Karpas-422 (cell line): ENCODE data around the gene HRAS. TPM values are rescaled to one million over a fixed set of nuclear protein-coding genes. Genes with fewer than 3 reads are reported as not detected.
"Not testable (repeated sequence)": the region's sequence is repeated elsewhere in the genome, so short reads cannot be mapped to it uniquely, and the experiment has no call there.

ENCODE experiments used
- DNase-seq: peaks from one replicate; pipeline ENCODE4 v3.0.0-alpha.2; 2015
- H2AFZ ChIP-seq: fragments of 200-600 bp; sonication (generic); 2 replicates; pipeline ENCODE4 v1.6.1; 2014; ENCODE audit warnings: antibody characterized with exemption, low read length, mixed read lengths
- H3K27ac ChIP-seq: fragments of 200-600 bp; sonication (generic); 2 replicates; pipeline ENCODE4 v1.5.1; 2014; ENCODE audit warnings: mild to moderate bottlenecking, low read length, moderate library complexity
- H3K27me3 ChIP-seq: fragments of 200-600 bp; sonication (generic); 2 replicates; pipeline ENCODE4 v1.6.1; 2014; ENCODE audit warnings: low read length, mixed read lengths
- H3K36me3 ChIP-seq: fragments of 200-600 bp; sonication (generic); 2 replicates; pipeline ENCODE4 v1.6.1; 2014; ENCODE audit warnings: low read length, mixed read lengths; ENCODE audit not compliant: insufficient read depth
- H3K4me1 ChIP-seq: fragments of 200-600 bp; sonication (generic); 2 replicates; pipeline ENCODE4 v1.6.1; 2014; ENCODE audit warnings: mild to moderate bottlenecking, low read length, mixed read lengths
- H3K4me2 ChIP-seq: fragments of 200-600 bp; sonication (generic); 2 replicates; pipeline ENCODE4 v1.6.1; 2014; ENCODE audit warnings: low read length, low read depth, mild to moderate bottlenecking; ENCODE audit not compliant: poor library complexity, severe bottlenecking
- H3K4me3 ChIP-seq: fragments of 200-600 bp; sonication (generic); 2 replicates; pipeline ENCODE4 v1.5.1; 2014; ENCODE audit warnings: mild to moderate bottlenecking, antibody characterized with exemption, low read length, mixed read lengths
- H3K79me2 ChIP-seq: fragments of 200-600 bp; sonication (generic); 2 replicates; pipeline ENCODE4 v1.6.1; 2014; ENCODE audit warnings: mild to moderate bottlenecking, low read length, mixed read lengths
- H3K9ac ChIP-seq: fragments of 200-600 bp; sonication (generic); 2 replicates; pipeline ENCODE4 v1.6.0; 2014; ENCODE audit warnings: low read length
- H3K9me2 ChIP-seq: fragments of 200-600 bp; sonication (generic), shearing (Covaris generic); replicated peaks from 2 replicates; pipeline ENCODE4 v1.6.0; 2014; ENCODE audit warnings: mild to moderate bottlenecking, low read length, moderate library complexity; ENCODE audit not compliant: insufficient read depth
- H3K9me3 ChIP-seq: fragments of 300-700, 200-600 bp; sonication (generic); 2 replicates; pipeline ENCODE4 v1.6.1; 2014; ENCODE audit warnings: low read length, mixed read lengths
- H4K20me1 ChIP-seq: fragments of 200-600 bp; sonication (generic); 2 replicates; pipeline ENCODE4 v1.6.1; 2014; ENCODE audit warnings: mild to moderate bottlenecking, antibody characterized with exemption, low read length, low read depth; ENCODE audit not compliant: insufficient read depth
- total RNA-seq: library from RNA; depleted of rRNA; stranded (reverse); fragments of >200 nt; shearing (Covaris generic); gene quantifications from 2 replicates; pipeline ENCODE4 v1.2.3, GENCODE V29; 2014; ENCODE audit warnings: low replicate concordance

HRAS gene
- total RNA-seq, 1 experiment from 2014 or later: 8.5 TPM

DNA sequence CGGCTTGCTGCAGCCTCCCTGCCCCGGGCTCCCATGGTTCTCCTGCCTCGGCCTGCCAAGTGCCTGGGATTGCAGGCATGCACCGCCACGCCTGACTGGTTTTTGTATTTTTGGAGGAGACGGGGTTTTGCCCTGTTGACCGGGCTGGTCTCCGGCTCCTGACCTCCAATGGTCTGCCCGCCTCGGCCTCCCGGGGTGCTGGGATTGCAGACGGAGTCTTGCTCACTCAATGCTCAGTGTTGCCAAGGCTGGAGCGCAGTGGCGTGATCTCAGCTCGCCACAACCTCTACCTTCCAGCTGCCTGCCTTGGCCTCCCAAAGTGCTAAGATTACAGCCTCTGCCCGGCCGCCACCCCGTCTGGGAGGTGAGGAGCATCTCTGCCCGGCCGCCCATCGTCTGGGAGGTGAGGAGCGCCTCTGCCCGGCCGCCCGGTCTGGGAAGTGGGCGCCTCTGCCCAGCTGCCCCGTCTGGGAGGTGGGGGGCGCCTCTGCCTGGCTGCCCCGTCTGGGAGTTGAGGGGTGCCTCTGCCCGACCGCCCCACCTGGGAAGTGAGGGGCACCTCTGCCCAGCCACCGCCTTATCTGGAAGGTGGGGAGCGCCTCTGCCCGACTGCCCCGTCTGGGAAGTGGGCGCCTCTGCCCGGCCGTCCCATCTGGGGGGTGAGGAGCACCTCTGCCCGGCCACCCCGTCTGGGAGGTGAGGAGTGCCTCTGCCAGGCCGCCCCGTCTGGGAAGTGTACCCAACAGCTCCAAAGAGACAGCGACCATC lies 18.3 kb downstream of the HRAS start:
- H3K9me2 ChIP-seq, DNase-seq, H3K27ac ChIP-seq, H3K9me3 ChIP-seq, H3K36me3 ChIP-seq, H3K4me3 ChIP-seq, H3K79me2 ChIP-seq, H3K9ac ChIP-seq, H2AFZ ChIP-seq, H3K4me1 ChIP-seq, H4K20me1 ChIP-seq, H3K4me2 ChIP-seq, H3K27me3 ChIP-seq: not testable (repeated sequence)

DNA sequence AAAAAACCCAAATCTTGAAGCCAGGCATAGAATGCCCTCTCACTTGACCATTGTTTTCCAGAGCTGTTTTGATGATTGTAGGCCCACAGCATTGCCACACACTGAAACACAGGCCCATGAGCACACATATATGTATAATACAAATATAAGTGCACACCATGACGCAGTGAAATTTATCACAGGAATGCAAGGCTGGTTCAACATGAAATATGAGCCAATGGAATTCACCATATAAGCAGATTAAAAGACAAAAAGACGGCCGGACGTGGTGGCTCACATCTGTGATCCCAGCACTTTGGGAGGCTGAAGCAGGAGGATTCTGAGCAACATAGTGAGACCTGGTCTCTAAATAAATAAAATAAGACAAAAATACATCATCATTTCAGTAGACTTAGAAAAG lies 19.0 kb downstream of the HRAS start:
- Histone ChIP-seq H3K79me2 (no peaks in the 10 kb centered on the region), H3K4me1 (no peaks in the 10 kb centered on the region), H4K20me1 (no peaks in the 10 kb centered on the region), H2AFZ (no peak overlapping the region), H3K9me3 (peaks cover 4% of the 10 kb centered on the region), H3K27ac (no peak overlapping the region), H3K36me3 (no peaks in the 10 kb centered on the region), H3K4me3 (no peak overlapping the region), H3K4me2 (no peak overlapping the region), H3K27me3 (no peaks in the 10 kb centered on the region), H3K9me2 (no peaks in the 10 kb centered on the region), H3K9ac (no peak overlapping the region)
- DNase-seq: no peak

DNA sequence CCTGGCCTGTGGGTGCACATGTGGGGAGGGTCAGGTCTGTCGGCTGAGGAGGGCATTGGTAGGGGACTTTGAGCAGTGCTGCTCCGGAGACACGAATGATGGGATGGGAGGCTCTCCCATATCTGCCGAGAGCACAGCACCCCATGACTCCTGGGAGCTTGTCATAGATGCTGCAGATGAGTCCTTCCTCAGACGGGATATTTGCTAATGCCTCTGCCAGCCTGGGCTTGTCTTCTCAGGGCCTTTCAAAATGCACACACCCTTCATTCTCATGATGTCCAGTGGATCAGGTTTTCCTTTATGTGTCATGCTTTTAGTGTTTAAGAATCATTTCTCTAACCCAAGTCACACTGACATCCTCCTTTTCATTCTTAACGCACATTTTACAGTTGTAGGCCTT lies 20.2 kb downstream of the HRAS start:
- no peak overlapping the region for H2AFZ ChIP-seq
- H3K4me3 ChIP-seq: no peak overlapping the region
- H3K4me2 ChIP-seq: no peak overlapping the region

DNA sequence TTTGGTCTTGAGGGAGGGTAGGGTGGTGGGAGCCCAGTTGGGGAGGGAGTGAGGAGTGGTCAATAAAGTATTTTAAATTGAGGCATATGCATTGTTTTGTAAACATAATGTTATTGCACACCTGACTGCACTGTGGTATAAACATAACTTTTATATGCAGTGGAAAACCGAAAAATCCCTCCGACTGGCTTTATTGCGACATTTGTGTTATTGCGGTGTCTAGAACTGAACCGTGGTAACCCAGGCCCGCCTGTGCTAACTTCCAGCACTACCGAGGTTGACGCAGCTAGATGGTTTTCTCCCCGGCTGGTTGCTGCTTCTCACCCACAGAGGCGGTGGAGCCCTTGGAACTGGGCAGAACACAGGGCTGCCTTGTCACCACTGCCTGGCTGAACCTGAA lies 20.8 kb downstream of the HRAS start:
- no peak overlapping the region for H3K4me2 ChIP-seq
- no peak overlapping the region for H3K27ac ChIP-seq
- H3K4me3 ChIP-seq: no peak overlapping the region
- H3K4me1 ChIP-seq: no peaks in the 10 kb centered on the region
- no peaks in the 10 kb centered on the region for H3K9me2 ChIP-seq
- peaks cover 4% of the 10 kb centered on the region for H3K9me3 ChIP-seq
- H4K20me1 ChIP-seq: no peaks in the 10 kb centered on the region
- H3K9ac ChIP-seq: no peak overlapping the region
- H2AFZ ChIP-seq: no peak overlapping the region
- no peak for DNase-seq
- no peaks in the 10 kb centered on the region for H3K79me2 ChIP-seq
- H3K27me3 ChIP-seq: no peaks in the 10 kb centered on the region
- no peaks in the 10 kb centered on the region for H3K36me3 ChIP-seq

More for the DNA sequence above, 20.2 kb downstream of the HRAS start:
- H3K9me2 ChIP-seq: no peaks in the 10 kb centered on the region
- no peaks in the 10 kb centered on the region for H3K79me2 ChIP-seq
- H3K27me3 ChIP-seq: no peaks in the 10 kb centered on the region
- H3K36me3 ChIP-seq: no peaks in the 10 kb centered on the region
- DNase-seq: no peak
- H3K9me3 ChIP-seq: peaks cover 4% of the 10 kb centered on the region
- no peaks in the 10 kb centered on the region for H4K20me1 ChIP-seq
- H3K27ac ChIP-seq: no peak overlapping the region
- no peaks in the 10 kb centered on the region for H3K4me1 ChIP-seq
- H3K9ac ChIP-seq: no peak overlapping the region

DNA sequence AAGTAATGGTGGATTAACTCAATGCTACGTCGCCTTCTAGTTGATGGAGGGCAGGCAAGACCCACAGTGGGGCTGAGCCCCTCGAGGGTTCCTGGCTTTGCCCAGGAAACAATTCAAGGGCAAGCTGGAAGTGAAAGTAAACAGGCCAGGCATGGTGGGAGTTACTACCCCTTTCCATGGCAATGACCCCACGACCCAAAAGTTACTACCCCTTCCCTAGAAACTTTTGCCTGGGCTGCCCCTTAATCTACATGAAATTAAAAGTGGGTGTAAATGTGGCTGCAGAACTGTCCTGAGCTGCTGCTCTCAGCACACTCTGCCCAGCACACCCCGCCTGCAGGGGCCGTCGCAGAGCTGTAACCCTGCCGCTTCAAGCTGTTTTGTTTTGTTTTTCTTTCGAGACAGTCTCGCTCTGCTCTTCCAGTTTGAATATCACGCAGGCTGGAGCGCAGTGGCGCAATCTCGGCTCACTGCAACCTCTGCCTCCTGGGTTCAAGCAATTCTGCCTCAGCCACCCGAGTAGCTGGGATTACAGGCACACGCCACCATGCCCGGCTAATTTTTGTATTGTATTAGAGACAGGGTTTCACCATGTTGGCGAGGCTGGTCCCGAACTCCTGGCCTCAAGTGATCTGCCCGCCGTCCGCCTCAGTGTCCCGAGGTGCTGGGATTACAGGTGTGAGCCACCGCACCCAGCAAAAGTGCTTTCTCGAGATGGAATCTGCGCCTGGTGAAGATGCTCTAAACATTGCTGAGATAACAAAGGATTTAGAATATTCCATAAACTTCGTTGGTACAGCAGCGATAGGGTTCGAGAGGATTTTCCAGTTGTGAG lies 22.4 kb downstream of the HRAS start:
- no peak overlapping the region for H3K4me2 ChIP-seq
- DNase-seq: no peak
- H2AFZ ChIP-seq: no peak overlapping the region
- H3K9me2 ChIP-seq: no peaks in the 10 kb centered on the region
- no peaks in the 10 kb centered on the region for H3K27me3 ChIP-seq
- no peaks in the 10 kb centered on the region for H3K36me3 ChIP-seq
- H3K4me3 ChIP-seq: no peak overlapping the region
- peaks cover 4% of the 10 kb centered on the region for H3K9me3 ChIP-seq
- H3K9ac ChIP-seq: no peak overlapping the region
- H3K27ac ChIP-seq: no peak overlapping the region
- no peaks in the 10 kb centered on the region for H3K79me2 ChIP-seq
- H3K4me1 ChIP-seq: no peaks in the 10 kb centered on the region
- no peaks in the 10 kb centered on the region for H4K20me1 ChIP-seq

DNA sequence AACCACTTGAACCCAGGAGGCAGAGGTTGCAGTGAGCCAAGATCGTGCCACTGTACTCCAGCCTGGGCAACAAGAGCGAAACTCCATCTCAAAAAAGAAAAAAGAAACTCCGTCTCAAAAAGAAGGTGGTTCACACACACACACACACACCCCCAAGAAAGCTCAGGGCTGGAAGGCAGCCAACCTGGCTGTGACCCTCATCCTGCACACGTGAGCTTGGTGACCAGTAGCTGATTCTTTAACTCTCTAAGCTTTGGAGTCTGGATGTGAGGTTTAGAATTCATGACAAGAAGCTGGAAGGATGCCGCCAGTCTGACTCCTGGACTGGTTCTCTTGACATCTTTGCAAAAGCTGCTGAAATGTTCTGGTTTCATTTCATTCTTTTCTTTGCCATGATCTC lies 26.4 kb downstream of the HRAS start:
- Histone ChIP-seq H3K27ac (no peak overlapping the region), H3K36me3 (no peaks in the 10 kb centered on the region), H3K9me3 (no peaks in the 10 kb centered on the region), H3K4me1 (peaks cover 26% of the 10 kb centered on the region), H3K27me3 (no peaks in the 10 kb centered on the region), H4K20me1 (no peaks in the 10 kb centered on the region), H3K4me3 (no peak overlapping the region), H3K4me2 (no peak overlapping the region), H3K79me2 (peaks cover 25% of the 10 kb centered on the region), H3K9ac (no peak overlapping the region), H3K9me2 (no peaks in the 10 kb centered on the region), H2AFZ (no peak overlapping the region)
- DNase-seq: no peak

DNA sequence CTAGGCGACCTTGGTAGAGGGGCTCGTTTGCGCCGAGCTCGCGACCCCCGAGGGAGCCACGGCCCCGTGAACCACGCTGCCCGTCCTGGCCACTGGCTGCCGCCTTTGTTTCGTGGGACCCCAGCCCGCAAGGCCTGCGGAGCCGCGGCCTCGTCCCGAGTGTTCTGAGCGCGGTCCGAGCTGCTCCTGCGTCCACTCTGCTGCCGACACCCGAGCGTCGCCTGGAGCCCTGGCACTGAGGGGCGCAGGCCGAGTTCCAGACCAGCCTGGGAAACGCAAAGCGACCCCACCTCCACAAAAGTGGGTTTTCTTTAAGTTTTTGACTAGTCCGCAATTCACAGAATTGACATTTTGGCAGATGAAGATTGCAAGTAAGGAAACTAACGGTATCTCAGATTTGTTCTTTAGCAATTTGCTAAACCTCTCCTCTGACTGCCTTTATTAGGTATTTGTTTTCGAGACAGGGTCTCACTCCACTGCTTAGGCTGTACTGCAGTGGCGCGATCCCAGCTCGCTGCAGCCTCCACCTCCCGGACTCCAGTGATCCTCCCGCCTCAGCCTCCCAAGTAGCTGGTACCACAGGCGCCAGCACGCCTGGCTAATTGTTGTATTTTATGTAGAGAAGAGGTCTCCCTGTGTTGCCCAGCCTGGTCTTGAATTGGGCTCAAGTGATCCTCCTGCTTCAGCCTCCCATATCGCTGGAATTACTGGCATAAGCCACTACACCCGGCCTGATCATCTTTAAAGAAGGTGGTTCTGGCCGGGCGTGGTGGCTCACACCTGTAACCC lies 27.5 kb downstream of the HRAS start:
- H3K4me1 ChIP-seq: peaks cover 27% of the 10 kb centered on the region
- no peaks in the 10 kb centered on the region for H3K9me3 ChIP-seq
- peak overlapping the region; percentile 26 for H3K4me2 ChIP-seq
- no peak for DNase-seq
- H2AFZ ChIP-seq: no peak overlapping the region
- no peak overlapping the region for H3K9ac ChIP-seq
- H3K36me3 ChIP-seq: no peaks in the 10 kb centered on the region
- no peaks in the 10 kb centered on the region for H3K9me2 ChIP-seq
- H3K79me2 ChIP-seq: peaks cover 32% of the 10 kb centered on the region
- no peaks in the 10 kb centered on the region for H4K20me1 ChIP-seq
- no peaks in the 10 kb centered on the region for H3K27me3 ChIP-seq
- H3K4me3 ChIP-seq: peak overlapping the region; percentile 38; the same call in 1 of the 2 replicates
- H3K27ac ChIP-seq: no peak overlapping the region
